ENCODE data around the gene ING3.
A peak's percentile ranks its signal among the peaks of the same experiment; 100 is the strongest.

ING3 gene, protein sequence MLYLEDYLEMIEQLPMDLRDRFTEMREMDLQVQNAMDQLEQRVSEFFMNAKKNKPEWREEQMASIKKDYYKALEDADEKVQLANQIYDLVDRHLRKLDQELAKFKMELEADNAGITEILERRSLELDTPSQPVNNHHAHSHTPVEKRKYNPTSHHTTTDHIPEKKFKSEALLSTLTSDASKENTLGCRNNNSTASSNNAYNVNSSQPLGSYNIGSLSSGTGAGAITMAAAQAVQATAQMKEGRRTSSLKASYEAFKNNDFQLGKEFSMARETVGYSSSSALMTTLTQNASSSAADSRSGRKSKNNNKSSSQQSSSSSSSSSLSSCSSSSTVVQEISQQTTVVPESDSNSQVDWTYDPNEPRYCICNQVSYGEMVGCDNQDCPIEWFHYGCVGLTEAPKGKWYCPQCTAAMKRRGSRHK

DNA sequence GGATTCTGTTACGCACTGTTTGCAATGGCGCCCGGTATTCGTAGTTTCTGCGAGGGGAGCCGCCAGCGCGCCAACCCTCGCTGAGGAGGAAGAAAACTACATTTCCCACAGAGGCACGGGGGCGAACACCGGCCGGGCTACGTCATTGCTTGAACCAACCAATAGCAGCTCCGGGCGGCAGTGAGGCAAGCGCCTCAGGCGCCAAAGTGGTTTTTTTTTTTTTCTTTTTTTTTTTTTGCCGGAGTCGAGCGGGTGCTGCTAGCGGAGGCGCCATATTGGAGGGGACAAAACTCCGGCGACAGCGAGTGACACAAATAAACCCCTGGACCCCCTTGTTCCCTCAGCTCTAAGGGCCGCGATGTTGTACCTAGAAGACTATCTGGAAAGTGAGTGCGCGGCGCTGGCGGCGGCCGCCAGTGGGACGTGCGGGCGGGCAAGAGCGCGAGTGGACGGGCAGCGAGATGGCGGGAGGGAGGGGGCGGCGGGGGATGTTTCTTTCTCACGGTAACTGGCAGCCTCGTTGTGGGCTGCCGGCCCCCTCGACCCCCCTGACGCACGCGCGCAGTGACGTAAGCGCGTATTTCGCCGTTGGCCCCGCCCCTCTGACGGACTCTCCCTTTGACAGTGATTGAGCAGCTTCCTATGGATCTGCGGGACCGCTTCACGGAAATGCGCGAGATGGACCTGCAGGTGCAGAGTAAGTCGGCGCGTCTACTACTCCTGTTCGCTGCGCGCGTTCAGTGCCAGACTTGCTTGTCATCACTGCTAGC lies at the start of gene ING3:
Gene ING3, plus strand, starts transcription at position 239 of the 770 bp plus-strand sequence. Its CDS starts 120 bp downstream, at position 359.
- DNase-seq (ENCODE audit: low spot score), result peak; percentile 98

DNA sequence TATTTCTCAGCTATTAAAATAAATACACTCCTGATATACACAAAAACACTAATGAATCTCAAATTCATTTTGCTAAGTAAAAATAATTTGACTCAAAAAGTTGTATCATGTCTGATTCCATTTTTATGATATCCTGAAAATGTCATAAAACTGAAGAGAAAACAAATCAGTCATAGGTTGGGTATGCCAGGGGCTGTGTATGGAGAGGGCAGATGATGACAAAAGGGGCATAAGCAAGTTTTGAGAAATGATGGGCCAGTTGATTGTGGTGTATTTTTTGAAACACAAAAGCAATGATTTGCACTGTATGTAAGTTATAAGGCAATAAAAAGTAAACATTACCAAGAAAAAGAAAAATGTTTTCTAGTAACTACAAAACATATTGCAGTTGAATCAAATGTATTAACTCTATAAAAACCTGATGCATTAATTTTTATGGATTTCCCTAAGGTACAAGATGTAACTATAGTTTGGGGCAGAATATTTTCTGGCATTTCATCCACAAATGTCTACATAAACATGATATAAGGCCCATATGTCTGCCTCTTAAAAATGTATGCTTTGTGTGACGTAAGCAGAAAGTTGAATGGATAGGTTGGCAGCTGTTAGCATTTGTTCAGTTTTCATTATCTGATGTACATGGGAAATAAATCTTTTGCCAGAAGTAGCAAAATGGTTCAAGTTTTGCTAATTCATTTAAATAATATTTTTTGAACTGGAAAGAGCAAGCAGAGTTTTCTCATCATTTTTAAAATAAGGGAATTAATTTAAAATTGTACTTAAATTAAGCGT lies 35.1 kb upstream of the ING3 start:
- no peak for DNase-seq (ENCODE audit: low spot score)

DNA sequence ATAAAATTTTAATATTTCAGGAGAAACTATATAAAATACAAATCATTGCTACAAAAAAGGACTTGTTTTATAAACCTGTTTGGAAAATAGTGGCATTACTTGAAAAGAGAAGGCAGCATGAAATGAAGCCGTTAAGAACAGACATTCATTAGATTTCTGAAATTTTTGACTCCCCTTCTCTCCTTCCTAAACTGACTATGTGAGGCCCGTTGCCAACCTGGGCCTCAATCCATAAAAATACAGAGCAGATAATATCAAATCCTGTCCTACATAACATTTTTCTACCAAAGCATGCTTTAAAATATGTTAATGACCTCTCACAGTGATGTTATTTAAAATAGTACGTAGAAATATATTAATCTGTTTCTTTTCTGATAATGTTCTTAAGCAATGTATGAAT lies 34.5 kb upstream of the ING3 start:
- DNase-seq (ENCODE audit: low spot score), result no peak

DNA sequence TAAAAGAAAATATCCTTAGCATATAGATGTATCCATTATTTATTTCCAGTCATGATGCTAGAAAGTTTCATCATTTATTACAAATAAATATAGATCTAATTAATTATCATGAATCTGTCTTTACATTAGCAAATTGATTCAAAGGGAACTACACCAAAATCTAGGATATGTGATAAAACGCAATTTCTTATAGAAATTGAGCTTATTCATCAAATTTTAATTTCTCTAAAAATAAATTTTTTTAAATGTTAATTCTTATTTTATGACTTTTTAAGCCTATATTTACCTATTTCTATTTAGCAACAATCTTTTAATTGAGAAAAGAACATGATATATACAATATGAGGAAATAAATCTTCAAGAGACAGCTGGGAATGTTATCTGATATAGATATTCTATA lies 34.0 kb upstream of the ING3 start:
- no peak for DNase-seq (ENCODE audit: low spot score)

DNA sequence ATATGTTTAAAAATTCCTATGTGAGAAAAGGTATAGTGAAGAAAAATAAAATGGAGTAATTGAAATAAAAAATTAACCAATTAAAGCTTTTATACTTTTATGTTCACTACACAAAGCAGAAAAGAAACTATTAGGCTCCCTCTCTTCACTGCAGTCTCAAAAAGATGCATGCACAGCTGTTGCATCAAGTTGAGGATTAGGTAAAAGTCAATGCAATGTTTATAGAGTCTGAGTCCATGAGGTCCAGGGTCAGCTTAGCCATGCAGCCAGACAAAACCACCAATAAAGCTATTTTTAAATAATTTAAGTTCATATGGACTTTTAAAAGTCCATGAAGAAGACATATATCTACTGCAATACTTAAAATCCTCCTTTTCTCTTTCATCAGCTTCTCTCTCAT lies 31.1 kb upstream of the ING3 start:
- no peak for DNase-seq (ENCODE audit: low spot score)

DNA sequence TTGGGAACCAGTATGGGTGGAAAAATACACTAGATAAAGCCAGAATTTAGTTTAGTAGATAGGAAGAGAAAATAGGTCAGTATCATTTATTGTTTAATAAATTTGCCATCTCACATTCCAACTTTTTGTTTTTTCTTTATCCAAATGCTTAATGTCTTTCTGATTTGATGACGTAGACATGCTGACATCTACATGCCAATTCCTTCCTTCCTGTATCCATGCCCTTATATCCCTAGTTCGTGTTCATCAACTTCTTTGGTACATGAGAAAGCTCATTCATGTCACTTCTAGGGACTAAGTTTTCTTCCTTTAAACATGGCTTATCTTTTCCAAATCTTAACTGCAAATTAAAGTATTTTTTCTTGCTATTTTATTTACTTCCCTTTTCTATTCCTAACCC lies 30.5 kb upstream of the ING3 start:
- DNase-seq (ENCODE audit: low spot score), result no peak

DNA sequence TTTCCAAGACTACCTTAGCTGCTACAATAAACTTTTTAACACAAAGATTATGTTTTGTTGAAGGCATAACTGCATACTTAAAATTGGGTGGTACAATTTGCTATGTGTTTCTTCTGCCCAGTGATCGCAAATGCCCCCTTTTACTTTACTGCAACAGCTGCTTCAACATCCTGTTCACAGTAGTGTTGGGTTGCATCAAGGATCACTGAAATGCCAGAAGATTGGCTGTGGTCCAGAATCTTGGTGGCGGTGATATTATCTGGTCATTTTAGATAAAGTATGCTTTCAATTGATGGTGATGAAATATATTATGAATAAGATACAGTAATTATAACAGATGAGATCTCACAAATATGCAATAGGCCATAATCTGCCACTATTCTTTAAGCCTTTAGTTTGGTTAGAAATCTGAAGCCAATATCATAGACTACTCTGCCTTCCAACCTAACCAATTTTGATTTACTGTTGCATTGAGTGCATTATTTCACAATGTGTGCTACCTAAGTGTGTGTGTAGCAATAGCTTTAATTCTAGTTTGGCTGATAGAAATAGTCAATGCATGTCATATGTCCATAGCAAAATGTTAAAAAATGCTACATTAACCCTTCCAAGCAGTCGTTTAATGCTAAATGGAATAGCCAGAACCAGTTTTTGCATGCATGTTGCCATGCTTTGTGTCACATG lies 29.8 kb upstream of the ING3 start:
- no peak for DNase-seq (ENCODE audit: low spot score)

DNA sequence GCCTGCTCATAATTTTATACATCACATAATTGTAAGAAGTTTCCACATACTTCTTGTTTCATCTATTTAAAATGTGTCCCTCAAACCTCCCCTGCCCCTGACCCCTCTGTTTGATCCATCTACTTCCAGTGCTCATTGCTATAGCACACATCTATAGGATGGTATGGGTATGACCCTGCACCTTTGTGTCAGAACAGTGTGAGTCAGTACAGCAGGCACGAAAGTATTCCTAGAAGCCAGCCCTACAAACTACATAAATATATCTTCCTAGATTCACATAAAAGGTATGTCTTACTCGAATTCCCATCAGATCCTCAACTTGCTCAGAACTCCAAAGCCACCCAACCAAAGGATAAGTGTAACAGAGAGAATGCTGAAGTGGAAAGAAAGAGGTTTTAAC lies 25.7 kb upstream of the ING3 start:
- DNase-seq (ENCODE audit: low spot score), result no peak

DNA sequence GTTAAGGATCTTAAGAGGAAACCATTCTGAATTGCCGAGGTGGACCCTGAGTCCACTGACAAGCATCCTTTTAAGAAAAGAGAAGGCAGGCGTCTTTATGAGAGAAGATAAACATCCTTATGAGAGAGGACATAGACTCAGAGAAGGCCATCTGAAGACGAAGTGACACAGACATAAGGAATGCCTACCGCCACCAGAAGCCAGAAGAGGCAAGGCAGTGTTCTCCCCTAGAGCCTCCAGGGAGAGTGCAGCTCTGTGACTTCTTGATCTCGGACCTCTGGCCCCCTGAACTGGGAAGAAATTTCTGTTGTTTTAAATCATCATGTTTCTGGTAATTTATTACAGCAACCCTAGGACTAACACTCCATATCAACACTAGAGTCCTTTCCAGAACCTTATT lies 25.2 kb upstream of the ING3 start:
- DNase-seq (ENCODE audit: low spot score), result no peak

DNA sequence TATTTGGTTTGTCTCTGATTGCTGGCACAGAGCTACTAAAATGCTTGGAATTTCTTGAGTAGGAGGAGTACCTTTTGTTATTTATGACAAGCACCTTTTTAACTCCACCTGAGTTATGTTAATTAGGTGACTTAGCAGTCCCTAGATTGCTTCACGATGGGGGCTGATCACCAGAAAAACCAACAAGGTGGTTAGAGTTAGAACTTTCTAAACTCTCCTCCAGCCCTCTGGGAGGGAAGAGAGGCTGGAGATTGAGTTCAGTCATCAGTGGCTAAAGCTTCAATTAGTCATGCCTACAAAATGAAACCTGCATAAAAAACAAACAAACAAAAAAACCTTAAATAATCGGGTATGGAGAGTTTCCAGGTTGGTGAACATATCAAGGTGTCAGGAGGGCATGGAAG lies 23.6 kb upstream of the ING3 start:
- DNase-seq (ENCODE audit: low spot score), result no peak

DNA sequence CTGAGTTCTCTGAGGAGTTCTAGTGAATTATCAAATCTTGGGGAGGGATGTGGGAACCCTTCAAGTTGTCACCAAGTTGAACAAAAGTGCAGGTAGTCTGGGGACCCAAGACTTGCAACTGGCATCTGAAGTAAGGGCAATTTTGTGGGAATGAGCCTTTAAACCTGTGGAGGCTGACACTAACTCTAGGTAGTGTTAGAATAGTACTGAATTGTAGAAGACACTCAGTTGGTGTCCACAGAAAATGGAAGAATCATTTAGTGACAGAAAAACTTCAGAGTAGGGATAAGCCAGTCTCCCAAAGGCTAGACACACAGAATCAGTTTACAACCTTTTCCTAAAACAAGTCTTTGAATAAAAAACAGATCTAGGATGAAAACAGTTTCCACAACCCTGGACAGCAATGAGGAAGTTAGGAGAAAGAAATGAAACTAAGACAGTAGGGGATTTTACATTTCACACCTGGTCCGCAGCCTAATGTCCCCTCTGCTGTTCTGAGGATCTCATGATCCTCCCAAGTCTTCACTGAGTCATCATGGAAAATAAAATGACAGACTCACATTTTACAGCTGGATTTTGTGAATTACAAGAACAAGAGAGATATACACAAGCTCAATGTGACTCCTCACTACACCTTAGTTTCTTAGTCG lies 23.0 kb upstream of the ING3 start:
- DNase-seq (ENCODE audit: low spot score), result no peak

DNA sequence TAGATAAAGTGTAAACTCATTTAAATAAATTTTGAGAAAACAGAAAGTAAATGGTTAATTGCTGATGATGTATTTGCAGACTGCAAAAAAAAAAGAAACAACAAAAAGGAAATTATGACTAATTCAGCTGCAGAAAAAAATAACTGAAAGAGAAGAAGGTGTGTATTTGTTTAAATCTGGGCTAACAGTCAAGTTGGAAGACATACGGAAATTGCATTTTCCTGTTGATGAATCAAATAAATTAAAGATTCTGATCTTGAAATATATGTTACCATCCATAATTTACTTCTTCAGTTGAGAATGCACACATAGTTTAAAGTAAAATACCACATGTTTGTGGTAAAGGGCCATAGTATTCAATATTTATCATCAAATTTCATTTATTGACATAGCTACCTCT lies 19.3 kb upstream of the ING3 start:
- DNase-seq (ENCODE audit: low spot score), result no peak

DNA sequence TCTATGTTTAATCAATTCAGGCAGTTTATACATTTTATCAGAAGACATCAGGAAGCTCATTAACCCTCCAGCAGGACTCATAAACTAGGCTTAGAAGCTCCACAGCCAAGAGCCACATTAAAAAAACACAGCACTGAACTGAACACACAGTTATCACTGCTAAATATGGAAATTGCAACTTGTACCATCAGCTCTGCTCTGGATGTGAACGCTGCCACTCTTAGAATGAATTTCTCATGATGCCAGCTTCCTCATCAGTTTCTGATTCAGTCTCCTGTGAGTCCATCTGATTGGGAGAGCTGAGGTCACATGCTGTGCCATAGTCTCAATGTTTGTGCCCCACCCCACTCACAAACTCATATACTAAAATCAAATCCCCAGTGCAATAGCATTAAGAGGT lies 17.1 kb upstream of the ING3 start:
- no peak for DNase-seq (ENCODE audit: low spot score)

DNA sequence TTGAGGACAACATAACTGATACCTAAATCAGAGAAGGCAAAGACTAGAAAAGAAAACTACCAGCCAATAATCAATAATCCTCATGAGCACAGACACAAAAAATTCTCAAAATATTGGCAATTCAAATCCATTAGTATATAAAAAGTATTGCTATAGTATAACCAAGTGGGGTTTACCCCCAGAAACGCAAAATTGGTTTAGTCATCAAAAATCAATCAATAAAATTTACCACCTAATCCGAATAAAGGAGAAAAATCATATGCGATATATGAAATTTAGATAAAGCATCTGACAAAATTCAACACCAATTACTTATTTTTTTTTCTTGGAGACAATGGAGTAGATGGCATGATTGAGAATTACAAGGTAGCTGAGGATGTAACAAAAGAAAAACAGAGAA lies 11.2 kb upstream of the ING3 start:
- DNase-seq (ENCODE audit: low spot score), result no peak

DNA sequence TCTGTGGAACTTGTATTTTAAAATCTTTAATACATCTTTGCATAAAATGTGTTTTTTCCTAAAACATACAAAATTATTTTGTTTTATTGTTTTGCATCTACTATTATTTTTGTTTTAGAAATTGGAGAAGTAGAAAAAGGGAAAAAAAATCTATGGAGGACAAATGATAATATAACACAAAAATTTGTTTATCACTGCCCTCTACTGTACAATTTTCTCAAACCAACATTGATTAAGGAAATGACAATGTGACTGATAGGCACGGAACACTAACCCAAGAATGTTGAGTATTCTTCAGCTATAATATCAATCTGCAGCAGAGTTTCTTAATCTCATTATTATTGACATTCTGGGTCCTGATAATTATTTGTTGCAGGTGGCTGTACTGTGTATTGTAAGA lies 9.5 kb upstream of the ING3 start:
- DNase-seq (ENCODE audit: low spot score), result no peak

DNA sequence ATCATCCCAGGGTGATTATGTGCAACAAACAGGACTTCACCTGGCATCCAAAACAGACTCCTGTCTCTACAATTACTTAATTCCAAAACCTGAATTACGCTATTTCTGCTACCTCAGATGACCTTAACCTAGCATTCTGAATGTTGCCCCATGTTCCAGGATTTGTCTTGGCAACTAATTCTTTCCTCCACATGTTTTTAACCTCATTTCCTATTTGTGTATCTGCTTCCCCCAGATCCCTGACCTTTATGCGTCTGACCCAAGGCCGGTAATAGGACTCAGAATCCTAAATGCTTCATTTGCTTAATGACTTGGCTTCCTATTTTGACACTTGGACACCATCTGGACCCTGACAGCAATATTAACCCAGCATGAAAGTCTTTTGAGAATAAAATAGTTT lies 8.7 kb upstream of the ING3 start:
- DNase-seq (ENCODE audit: low spot score), result no peak

DNA sequence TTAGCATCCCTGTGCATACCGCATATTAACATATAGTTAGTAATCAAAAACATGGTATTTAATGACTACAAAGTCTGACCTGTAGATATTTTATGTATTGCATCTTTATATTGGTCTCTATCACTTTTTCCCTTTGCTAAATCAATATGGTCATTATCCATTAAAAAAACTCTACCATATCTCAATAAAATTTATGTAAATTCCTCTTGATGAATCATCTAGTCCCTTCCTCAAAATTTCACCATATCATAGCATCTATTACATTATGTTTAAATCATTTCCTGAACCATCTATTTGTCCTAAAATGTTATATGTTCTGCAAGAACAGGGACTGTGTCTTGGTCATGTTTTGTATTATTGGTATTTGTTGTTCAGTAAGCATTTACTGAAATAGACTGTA lies 7.7 kb upstream of the ING3 start:
- DNase-seq (ENCODE audit: low spot score), result no peak

DNA sequence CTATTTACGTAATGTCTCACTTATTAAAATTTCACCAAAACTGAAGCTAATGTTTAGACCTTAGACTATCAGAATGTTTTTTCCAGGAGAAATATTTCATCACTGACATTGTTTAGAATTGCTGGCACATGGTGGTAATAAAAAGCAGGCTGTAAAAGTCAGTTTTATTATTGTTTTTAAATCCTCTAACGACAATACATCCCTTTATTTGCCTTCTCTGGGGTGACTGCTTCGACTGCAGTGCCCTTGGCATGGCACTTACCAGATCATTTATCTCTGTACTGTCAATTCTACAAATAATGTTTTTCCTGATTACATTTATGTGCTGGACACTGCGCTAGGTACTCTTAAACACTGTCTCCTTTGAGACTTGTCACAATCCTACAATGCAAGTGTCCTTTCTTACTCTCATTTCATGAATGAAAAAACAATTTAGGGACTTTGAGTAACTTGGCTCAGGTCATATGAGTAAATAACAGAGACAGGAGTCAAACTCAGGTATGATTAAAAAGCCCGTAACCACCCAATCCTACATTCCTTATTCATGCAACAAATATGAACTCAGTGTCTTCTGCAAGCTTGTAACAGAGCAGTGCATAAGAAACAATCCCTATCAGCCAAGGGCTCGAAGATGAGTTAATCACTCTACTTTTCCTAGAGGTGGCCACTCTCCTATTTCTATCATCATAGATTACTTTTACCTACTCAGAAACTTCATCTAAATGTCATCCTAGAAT lies 5.6 kb upstream of the ING3 start:
- no peak for DNase-seq (ENCODE audit: low spot score)

DNA sequence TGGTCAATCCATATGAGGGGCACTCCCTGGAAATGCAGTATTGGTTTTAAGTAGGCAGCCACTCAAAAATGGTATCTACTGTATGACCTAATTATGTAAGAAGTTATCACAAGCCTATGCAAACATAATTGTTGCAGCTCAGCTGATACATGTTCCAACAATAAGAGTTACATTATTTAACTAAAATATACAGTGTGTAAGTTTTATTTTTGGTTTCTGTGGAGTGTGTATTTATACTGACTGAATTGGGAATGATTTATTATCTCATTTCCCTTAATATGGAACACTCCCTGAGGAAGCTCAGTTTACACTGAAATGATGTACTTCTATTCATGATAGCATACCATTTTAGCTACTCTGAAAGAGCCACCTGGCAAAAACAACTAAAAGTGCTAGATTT lies 2.6 kb upstream of the ING3 start:
- DNase-seq (ENCODE audit: low spot score), result no peak

DNA sequence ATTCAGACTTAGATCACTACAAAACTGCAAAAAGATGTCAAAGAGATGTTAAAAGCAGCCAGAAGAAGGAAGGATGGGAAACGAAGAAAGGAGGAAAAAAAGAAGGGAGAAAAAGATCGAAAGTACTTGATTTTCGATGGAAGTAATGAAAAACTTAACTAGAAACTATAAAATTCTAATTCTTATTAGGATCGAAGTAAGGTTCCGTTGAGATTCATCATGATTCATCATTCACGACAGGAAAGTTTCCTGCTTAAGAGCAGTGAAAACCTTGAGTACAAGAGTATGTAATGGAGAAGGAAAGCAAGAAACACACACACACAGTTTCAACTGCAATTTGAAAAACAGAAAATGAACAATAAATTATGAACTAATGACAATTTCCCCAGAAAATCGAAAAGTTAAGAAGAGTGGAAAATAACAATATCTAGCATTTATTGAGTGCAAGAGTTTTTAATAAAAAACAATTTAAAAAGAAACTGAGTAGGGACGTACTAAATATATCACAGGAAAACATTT lies 1.1 kb upstream of the ING3 start:
- no peak for DNase-seq (ENCODE audit: low spot score)

All from CD4-positive, alpha-beta T cell treated with Interleukin-6 at 100 ng/mL for 8 hours (primary cell).